Fibroblast of lung (primary cell): ENCODE results near the gene C9orf85. TPM values are rescaled to one million over a fixed set of nuclear protein-coding genes. Genes with fewer than 3 reads are reported as not detected.

Source experiments
- DNase-seq, 2 donors: peaks; one replicate each; pipeline versions ENCODE4 v3.0.0 to v3.0.0-alpha.2; 2010; ENCODE audit warnings: low read depth in 2 of 2
- H2AFZ ChIP-seq: 2 replicates; pipeline ENCODE4 v1.5.1; 2012; ENCODE audit warnings: low read length, control low read depth, inconsistent platforms
- H3K27ac ChIP-seq: 2 replicates; pipeline ENCODE4 v1.5.1; 2011; ENCODE audit warnings: low read length, control low read depth; ENCODE audit not compliant: insufficient read depth
- H3K27me3 ChIP-seq: 2 replicates; pipeline ENCODE4 v1.5.1; 2011; ENCODE audit warnings: mild to moderate bottlenecking, low read length; ENCODE audit not compliant: control insufficient read depth, insufficient read depth
- H3K36me3 ChIP-seq: 2 replicates; pipeline ENCODE4 v1.5.1; 2011; ENCODE audit warnings: low read length; ENCODE audit not compliant: control insufficient read depth, insufficient read depth
- H3K4me1 ChIP-seq: 2 replicates; pipeline ENCODE4 v1.5.1; 2011; ENCODE audit warnings: low read length; ENCODE audit not compliant: control insufficient read depth, insufficient read depth; ENCODE audit errors: extremely low read depth
- H3K4me2 ChIP-seq: 2 replicates; pipeline ENCODE4 v1.5.1; 2011; ENCODE audit warnings: low read length, control low read depth; ENCODE audit not compliant: insufficient read depth; ENCODE audit errors: extremely low read depth
- H3K4me3 ChIP-seq, 4 experiments: fragments of 200-600 bp in 1 of 4; sonication (generic) in 1 of 4; replicated peaks in 1 of 4; 2 replicates each; pipeline ENCODE4 v1.5.1; 2011 to 2016; ENCODE audit warnings: low read length in 4 of 4, low read depth in 3 of 4, mild to moderate bottlenecking in 3 of 4, control low read depth in 2 of 4, inconsistent platforms in 1 of 4, mixed read lengths in 1 of 4; ENCODE audit not compliant: insufficient read depth in 1 of 4; ENCODE audit errors: control extremely low read depth in 1 of 4
- H3K79me2 ChIP-seq: 2 replicates; pipeline ENCODE4 v1.5.1; 2012; ENCODE audit warnings: mild to moderate bottlenecking, low read length, inconsistent platforms; ENCODE audit not compliant: control insufficient read depth, insufficient read depth
- H3K9ac ChIP-seq: 2 replicates; pipeline ENCODE4 v1.5.1; 2011; ENCODE audit warnings: mild to moderate bottlenecking, low read length, control low read depth; ENCODE audit not compliant: insufficient read depth
- H3K9me3 ChIP-seq: 2 replicates; pipeline ENCODE4 v1.5.1; 2012; ENCODE audit warnings: low read depth, low read length; ENCODE audit not compliant: control insufficient read depth, insufficient read depth
- H4K20me1 ChIP-seq: 2 replicates; pipeline ENCODE4 v1.5.1; 2011; ENCODE audit warnings: low read length; ENCODE audit not compliant: control insufficient read depth, insufficient read depth; ENCODE audit errors: extremely low read depth
- EZH2 ChIP-seq: IDR thresholded peaks from 2 replicates; pipeline ENCODE4 v1.5.1; 2012; ENCODE audit warnings: low read length, control low read depth, mild to moderate bottlenecking; ENCODE audit errors: missing control alignments
- polyA plus RNA-seq, 2 donors: library from polyadenylated mRNA; depleted of rRNA in 1 of 2; stranded (reverse) in 1 of 2; unstranded in 1 of 2; fragments of >200 nt; gene quantifications; 2 replicates each; pipeline ENCODE4 v1.2.1, GENCODE V29; 2011 to 2012; ENCODE audit warnings: missing spikeins in 1 of 2
- total RNA-seq: library from RNA; depleted of rRNA; stranded (reverse); fragments of >200 nt; gene quantifications from 2 replicates; pipeline ENCODE4 v1.2.1, GENCODE V29; 2014
- TF ChIP-seq, protein P1 (sequence below), 2 donors: IDR thresholded peaks in 1 of 2; conservative IDR thresholded peaks in 1 of 2; 1 replicate in 1 of 2; 2 replicates in 1 of 2; pipeline ENCODE4 v1.5.1; 2011 to 2012; ENCODE audit warnings: low read length in 2 of 2, control low read depth in 1 of 2, inconsistent platforms in 1 of 2, low read depth in 1 of 2, mild to moderate bottlenecking in 1 of 2

C9orf85 gene
- total and polyA plus RNA-seq, 2 donors (not counting 1 experiment from before 2014, with no cell fraction given): 17.3 to 22.5 TPM

DNA sequence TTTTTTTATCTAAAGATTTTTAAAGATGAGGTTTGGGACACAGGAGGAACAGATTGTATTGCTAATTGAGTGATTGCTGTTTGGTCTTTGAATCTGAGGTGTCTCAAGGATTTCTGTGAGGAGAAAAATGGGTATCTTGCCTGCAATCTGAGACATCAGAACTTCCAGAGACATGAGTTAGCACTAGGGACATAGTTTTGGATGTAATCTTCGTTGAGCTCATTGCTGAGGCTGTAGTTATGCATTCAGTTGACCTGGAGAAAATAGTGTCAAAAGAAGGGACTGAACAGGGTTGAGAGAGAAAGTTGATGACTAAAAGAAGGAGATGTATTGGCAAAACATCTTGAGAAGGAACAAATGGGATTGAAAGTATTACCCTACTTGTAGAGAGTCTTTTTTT is 24.6 kb downstream of the C9orf85 start:
- no peaks in the 10 kb centered on the region for H3K9me3 ChIP-seq
- no peaks in the 10 kb centered on the region for H3K27me3 ChIP-seq
- peak in 1 of 2 donors; percentile 6 for DNase-seq
- H3K4me1 ChIP-seq: no peaks in the 10 kb centered on the region
- H3K4me2 ChIP-seq: no peak overlapping the region
- TF ChIP-seq, protein P1, sequence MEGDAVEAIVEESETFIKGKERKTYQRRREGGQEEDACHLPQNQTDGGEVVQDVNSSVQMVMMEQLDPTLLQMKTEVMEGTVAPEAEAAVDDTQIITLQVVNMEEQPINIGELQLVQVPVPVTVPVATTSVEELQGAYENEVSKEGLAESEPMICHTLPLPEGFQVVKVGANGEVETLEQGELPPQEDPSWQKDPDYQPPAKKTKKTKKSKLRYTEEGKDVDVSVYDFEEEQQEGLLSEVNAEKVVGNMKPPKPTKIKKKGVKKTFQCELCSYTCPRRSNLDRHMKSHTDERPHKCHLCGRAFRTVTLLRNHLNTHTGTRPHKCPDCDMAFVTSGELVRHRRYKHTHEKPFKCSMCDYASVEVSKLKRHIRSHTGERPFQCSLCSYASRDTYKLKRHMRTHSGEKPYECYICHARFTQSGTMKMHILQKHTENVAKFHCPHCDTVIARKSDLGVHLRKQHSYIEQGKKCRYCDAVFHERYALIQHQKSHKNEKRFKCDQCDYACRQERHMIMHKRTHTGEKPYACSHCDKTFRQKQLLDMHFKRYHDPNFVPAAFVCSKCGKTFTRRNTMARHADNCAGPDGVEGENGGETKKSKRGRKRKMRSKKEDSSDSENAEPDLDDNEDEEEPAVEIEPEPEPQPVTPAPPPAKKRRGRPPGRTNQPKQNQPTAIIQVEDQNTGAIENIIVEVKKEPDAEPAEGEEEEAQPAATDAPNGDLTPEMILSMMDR (conservative IDR thresholded peaks at IDR 0.05 in 1 of 2, IDR thresholded peaks at IDR 0.05 in 1 of 2; ENCODE audit: low read depth in 1 of 2, low read length in 2 of 2): no peak
- no peak for TF ChIP-seq EZH2
- H3K4me3 ChIP-seq: no peak overlapping the region
- H4K20me1 ChIP-seq: no peaks in the 10 kb centered on the region
- peaks cover 2% of the 10 kb centered on the region for H3K79me2 ChIP-seq
- no peak overlapping the region for H3K9ac ChIP-seq
- H3K36me3 ChIP-seq: no peaks in the 10 kb centered on the region
- H2AFZ ChIP-seq: no peak overlapping the region
- H3K27ac ChIP-seq: no peak overlapping the region

DNA sequence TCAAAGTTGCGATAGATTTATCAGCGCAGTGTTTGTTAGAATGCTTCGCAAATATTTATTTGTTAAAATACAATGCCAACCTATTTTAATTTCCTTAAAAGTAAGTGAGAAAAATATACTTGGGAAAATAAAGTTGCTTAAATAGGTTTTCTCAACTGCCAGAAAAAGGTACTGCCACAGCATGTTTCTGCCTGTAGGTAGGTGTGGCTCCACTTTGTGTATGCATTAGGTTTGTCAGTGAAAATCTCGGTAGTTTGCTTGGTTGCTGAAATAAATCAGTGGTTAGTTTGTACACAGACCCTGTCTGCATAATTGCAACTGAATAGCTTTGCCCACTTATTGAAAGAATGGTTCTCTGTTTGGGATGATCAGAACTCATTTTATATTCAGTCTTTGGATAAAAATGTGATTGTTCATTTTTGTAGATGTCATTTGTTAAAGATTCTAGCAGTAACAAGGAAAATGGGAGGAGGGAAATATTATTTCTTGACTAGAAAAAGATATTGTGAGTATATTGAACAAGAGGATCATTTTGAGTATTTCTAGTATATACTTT is 25.7 kb downstream of the C9orf85 start:
- Histone ChIP-seq H3K4me2 (no peak overlapping the region), H3K79me2 (peaks cover 5% of the 10 kb centered on the region), H3K9me3 (no peaks in the 10 kb centered on the region), H3K36me3 (no peaks in the 10 kb centered on the region), H3K4me3 (no peak overlapping the region), H3K27me3 (no peaks in the 10 kb centered on the region), H4K20me1 (no peaks in the 10 kb centered on the region), H3K9ac (no peak overlapping the region), H3K27ac (no peak overlapping the region), H3K4me1 (no peaks in the 10 kb centered on the region), H2AFZ (no peak overlapping the region)
- TF ChIP-seq, protein P1 (conservative IDR thresholded peaks at IDR 0.05 in 1 of 2, IDR thresholded peaks at IDR 0.05 in 1 of 2; ENCODE audit: low read depth in 1 of 2, low read length in 2 of 2): no peak
- TF ChIP-seq EZH2: no peak
- DNase-seq: no peak

DNA sequence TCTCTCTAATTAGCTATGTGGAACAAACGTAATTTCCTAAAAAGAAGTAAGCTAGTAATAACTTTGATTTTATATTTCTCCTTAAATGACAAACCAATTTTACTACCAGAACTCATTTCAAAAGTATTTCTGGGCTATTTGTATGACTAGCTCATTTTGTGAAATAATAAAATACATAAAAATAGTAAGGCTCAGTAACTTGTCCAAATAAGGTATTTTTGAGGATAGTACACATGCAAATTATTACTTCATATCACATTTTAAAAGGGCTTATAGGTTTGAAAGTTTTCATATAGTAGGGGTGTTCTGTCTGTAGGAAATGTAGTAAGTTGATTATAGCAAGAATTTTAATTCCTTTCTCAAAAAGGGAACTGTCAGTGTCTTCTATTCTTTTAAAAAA is 26.5 kb downstream of the C9orf85 start:
- TF ChIP-seq, protein P1 (conservative IDR thresholded peaks at IDR 0.05 in 1 of 2, IDR thresholded peaks at IDR 0.05 in 1 of 2; ENCODE audit: low read depth in 1 of 2, low read length in 2 of 2): no peak
- TF ChIP-seq EZH2: no peak
- Histone ChIP-seq H3K4me2 (no peak overlapping the region), H3K79me2 (peaks cover 5% of the 10 kb centered on the region)

More for the DNA sequence above, 26.5 kb downstream of the C9orf85 start:
- H3K36me3 ChIP-seq: no peaks in the 10 kb centered on the region
- H4K20me1 ChIP-seq: no peaks in the 10 kb centered on the region
- H2AFZ ChIP-seq: no peak overlapping the region
- no peaks in the 10 kb centered on the region for H3K9me3 ChIP-seq
- no peak overlapping the region for H3K9ac ChIP-seq
- no peak overlapping the region for H3K27ac ChIP-seq
- no peaks in the 10 kb centered on the region for H3K4me1 ChIP-seq
- H3K4me3 ChIP-seq: no peak overlapping the region
- H3K27me3 ChIP-seq: no peaks in the 10 kb centered on the region
- no peak for DNase-seq
